ENCODE data around the gene DDX47.
"Not testable (repeated sequence)": the region's sequence is repeated elsewhere in the genome, so short reads cannot be mapped to it uniquely, and the experiment has no call there.

DDX47 gene

GRCh38 chr12:12819221-12819620 is 6.1 kb downstream of the DDX47 start:
- no peak overlapping the region for H3K4me2 ChIP-seq (ENCODE audit: low read length)
- no peaks in the 10 kb centered on the region for H3K36me3 ChIP-seq (ENCODE audit: control insufficient read depth, insufficient read depth, low read length)
- H3K9me3 ChIP-seq (ENCODE audit: control insufficient read depth, low read length) = no peaks in the 10 kb centered on the region
- peaks cover 24% of the 10 kb centered on the region for H3K79me2 ChIP-seq
- no peak for TF ChIP-seq CTCF (IDR thresholded peaks at IDR 0.05)
- H3K9ac ChIP-seq = no peak overlapping the region
- peaks cover 10% of the 10 kb centered on the region for H3K4me1 ChIP-seq
- H3K27ac ChIP-seq = no peak overlapping the region
- H3K4me3 ChIP-seq (ENCODE audit: low read depth, low read length) = no peak overlapping the region
- no peak overlapping the region for H2AFZ ChIP-seq
- H3K27me3 ChIP-seq (ENCODE audit: control insufficient read depth, insufficient read depth, low read length) = no peaks in the 10 kb centered on the region

- Histone ChIP-seq H3K27ac (no peak overlapping the region), H3K9me3 (ENCODE audit: control insufficient read depth, low read length) (no peaks in the 10 kb centered on the region), H3K79me2 (peaks cover 18% of the 10 kb centered on the region), H3K4me2 (ENCODE audit: low read length) (no peak overlapping the region), H3K9ac (no peak overlapping the region), H3K36me3 (ENCODE audit: control insufficient read depth, insufficient read depth, low read length) (no peaks in the 10 kb centered on the region), H2AFZ (no peak overlapping the region), H3K27me3 (ENCODE audit: control insufficient read depth, insufficient read depth, low read length) (no peaks in the 10 kb centered on the region), H3K4me1 (peaks cover 4% of the 10 kb centered on the region), H3K4me3 (ENCODE audit: low read depth, low read length) (no peak overlapping the region)
- TF ChIP-seq CTCF (IDR thresholded peaks at IDR 0.05) = no peak
These were observed 6.7 kb downstream of the DDX47 start for GRCh38 chr12:12819752-12820311.

- H3K9ac ChIP-seq; H3K27me3 ChIP-seq (ENCODE audit: control insufficient read depth, insufficient read depth, low read length); H3K27ac ChIP-seq; H3K4me2 ChIP-seq (ENCODE audit: low read length); H3K9me3 ChIP-seq (ENCODE audit: control insufficient read depth, low read length); H3K36me3 ChIP-seq (ENCODE audit: control insufficient read depth, insufficient read depth, low read length); H3K4me3 ChIP-seq (ENCODE audit: low read depth, low read length); H2AFZ ChIP-seq; H3K4me1 ChIP-seq: not testable (repeated sequence)
- peaks cover 14% of the 10 kb centered on the region for H3K79me2 ChIP-seq
These were observed 7.2 kb downstream of the DDX47 start for GRCh38 chr12:12820376-12820775.

GRCh38 chr12:12821975-12822374 is 8.8 kb downstream of the DDX47 start:
- Histone ChIP-seq H3K9me3 (ENCODE audit: control insufficient read depth, low read length) (no peaks in the 10 kb centered on the region), H3K27ac (no peak overlapping the region), H3K79me2 (peaks cover 4% of the 10 kb centered on the region), H3K36me3 (ENCODE audit: control insufficient read depth, insufficient read depth, low read length) (no peaks in the 10 kb centered on the region), H3K9ac (no peak overlapping the region), H3K4me3 (ENCODE audit: low read depth, low read length) (no peak overlapping the region), H3K27me3 (ENCODE audit: control insufficient read depth, insufficient read depth, low read length) (no peaks in the 10 kb centered on the region), H2AFZ (no peak overlapping the region), H3K4me2 (ENCODE audit: low read length) (no peak overlapping the region), H3K4me1 (peaks cover 3% of the 10 kb centered on the region)
- TF ChIP-seq CTCF (IDR thresholded peaks at IDR 0.05) = no peak

- no peak overlapping the region for H3K9ac ChIP-seq
- no peaks in the 10 kb centered on the region for H3K36me3 ChIP-seq (ENCODE audit: control insufficient read depth, insufficient read depth, low read length)
- no peaks in the 10 kb centered on the region for H3K9me3 ChIP-seq (ENCODE audit: control insufficient read depth, low read length)
- H3K4me3 ChIP-seq (ENCODE audit: low read depth, low read length) = no peak overlapping the region
- H2AFZ ChIP-seq = no peak overlapping the region
- no peak overlapping the region for H3K27ac ChIP-seq
- no peaks in the 10 kb centered on the region for H3K27me3 ChIP-seq (ENCODE audit: control insufficient read depth, insufficient read depth, low read length)
- H3K79me2 ChIP-seq = no peaks in the 10 kb centered on the region
- peaks cover 3% of the 10 kb centered on the region for H3K4me1 ChIP-seq
- no peak overlapping the region for H3K4me2 ChIP-seq (ENCODE audit: low read length)
- no peak for TF ChIP-seq CTCF (IDR thresholded peaks at IDR 0.05)
These were observed 9.7 kb downstream of the DDX47 start for GRCh38 chr12:12822886-12823285.

Data from parathyroid adenoma (tissue), 2 donors.